ENCODE results near the gene RTTN.
"Not testable (repeated sequence)": the region's sequence is repeated elsewhere in the genome, so short reads cannot be mapped to it uniquely, and the experiment has no call there.

RTTN gene

DNA sequence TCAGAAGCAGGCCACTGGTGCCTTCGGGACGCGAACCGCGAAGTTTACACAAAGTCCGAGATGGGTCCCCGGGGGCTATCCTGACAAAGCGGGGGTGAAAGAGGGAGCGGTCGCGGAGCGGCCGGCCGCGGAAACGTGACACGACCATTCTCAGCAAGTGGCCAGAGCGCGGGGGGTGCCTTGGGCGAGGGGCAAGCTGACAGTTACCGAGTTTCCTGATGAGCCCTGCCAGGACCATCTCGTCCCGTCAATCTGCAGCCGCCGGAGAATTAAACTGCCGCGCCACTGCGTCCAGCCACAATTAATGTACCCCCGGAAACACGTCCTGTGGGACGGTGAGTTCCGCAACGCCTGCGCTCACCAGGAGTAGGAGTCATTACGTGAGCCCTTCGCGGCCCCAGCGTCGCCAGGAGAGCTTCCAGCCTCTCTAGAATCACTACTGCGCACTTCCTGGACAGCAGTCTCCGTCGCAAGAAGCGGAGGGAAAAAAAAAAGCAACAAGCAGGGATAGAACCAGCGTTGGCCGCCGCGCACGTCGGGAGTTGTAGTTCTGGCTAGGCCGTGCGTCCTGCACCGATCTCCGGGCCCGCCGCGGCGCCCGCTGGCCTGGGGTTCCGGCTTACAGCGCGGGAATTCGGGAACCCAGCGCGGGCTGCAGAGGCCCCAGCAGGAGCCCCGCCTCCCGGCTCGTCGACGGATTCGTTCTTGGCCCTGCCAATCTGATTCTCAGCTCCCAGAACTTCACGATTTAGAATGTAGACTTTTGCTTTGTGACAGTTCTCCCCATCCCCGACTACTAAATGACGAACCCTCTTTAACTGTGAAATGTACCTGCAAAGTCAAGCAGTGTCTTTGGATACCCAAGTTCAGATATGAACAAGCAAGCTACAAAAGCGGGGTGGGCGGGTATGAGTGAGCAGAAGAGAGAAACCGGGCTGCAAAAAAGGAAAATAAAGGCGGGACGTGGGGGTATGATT lies at the start of gene RTTN:
RTTN (minus strand) TSS at position 267 of the 977 bp plus-strand sequence; CDS start at position 238, 29 bp downstream.
- H3K36me3 ChIP-seq: peaks cover 4% of the 10 kb centered on the region in 3 donors
- no peaks in the 10 kb centered on the region for H3K27me3 ChIP-seq
- intact Hi-C loops (cut with DNase I; ENCODE audit: low total_unique reads): loop anchor here (5.0 kb wide), 1 partner anchor 82 kb away; the partner anchor contains the start of gene SOCS6
- H3K27ac ChIP-seq: peak within 1 kb of the TSS; percentile 91 to 93
- peak; percentile 91 to 96 for DNase-seq
- no peaks in the 10 kb centered on the region for H3K9me3 ChIP-seq
- TF ChIP-seq CTCF (IDR thresholded peaks at IDR 0.05): no peak
- H3K4me3 ChIP-seq: peak within 1 kb of the TSS; percentile 71 to 80
- H3K4me1 ChIP-seq: peaks cover 0 to 17% (median 5%) of the 10 kb centered on the region in 4 donors

DNA sequence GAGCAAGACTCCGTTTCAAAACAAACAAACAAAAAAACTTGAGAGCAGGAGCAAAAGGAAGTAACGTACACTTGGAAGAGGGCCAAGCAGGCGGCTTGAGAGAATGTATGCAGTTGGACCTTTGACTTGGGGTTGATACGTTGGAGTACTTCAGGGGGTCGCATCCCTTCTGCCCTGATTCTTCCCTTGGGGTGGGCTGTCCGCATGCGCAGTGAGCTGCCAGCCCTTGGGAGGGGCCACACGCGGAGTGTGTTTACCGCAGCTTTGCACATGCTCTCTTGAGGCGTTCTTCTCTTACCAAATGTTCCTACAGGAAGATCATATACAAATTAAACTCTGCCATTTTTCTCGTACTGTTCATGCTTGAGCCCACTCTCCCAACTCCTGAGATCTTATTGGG lies 45.3 kb upstream of the RTTN start:
- Histone ChIP-seq H3K4me3 (no peak overlapping the region), H3K9me3 (no peaks in the 10 kb centered on the region), H3K36me3 (no peaks in the 10 kb centered on the region), H3K4me1 (no peaks in the 10 kb centered on the region), H3K27me3 (no peaks in the 10 kb centered on the region), H3K27ac (no peak overlapping the region)
- DNase-seq: no peak
- intact Hi-C loops (cut with DNase I; ENCODE audit: low total_unique reads): no loop called here
- no peak for TF ChIP-seq CTCF (IDR thresholded peaks at IDR 0.05)

DNA sequence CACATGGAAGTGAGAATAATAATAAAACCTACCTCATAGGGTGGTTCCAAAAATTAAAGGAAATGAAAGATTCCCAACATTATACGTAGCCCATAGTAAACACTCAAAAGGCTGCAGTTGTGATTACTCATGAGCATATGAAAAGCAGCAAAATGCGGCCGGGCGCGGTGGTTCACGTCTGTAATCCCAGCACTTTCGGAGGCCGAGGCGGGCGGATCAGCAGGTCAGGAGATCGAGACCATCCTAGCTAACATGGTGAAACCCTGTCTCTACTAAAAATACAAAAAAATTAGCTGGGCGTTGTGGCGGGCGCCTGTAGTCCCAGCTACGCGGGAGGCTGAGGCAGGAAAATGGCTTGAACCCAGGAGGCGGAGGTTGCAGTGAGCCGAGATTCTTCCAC lies 44.4 kb upstream of the RTTN start:
- DNase-seq; H3K9me3 ChIP-seq; intact Hi-C loops (cut with DNase I; ENCODE audit: low total_unique reads); H3K36me3 ChIP-seq; H3K4me1 ChIP-seq; H3K27ac ChIP-seq; H3K4me3 ChIP-seq; H3K27me3 ChIP-seq: not testable (repeated sequence)

GRCh38 chr18:70249118-70249517 lies 43.6 kb upstream of the RTTN start:
- Histone ChIP-seq H3K9me3 (no peaks in the 10 kb centered on the region), H3K27me3 (no peaks in the 10 kb centered on the region), H3K4me3 (no peak overlapping the region), H3K4me1 (no peaks in the 10 kb centered on the region), H3K36me3 (no peaks in the 10 kb centered on the region), H3K27ac (no peak overlapping the region)
- no peak for TF ChIP-seq CTCF (IDR thresholded peaks at IDR 0.05)
- intact Hi-C loops (cut with DNase I; ENCODE audit: low total_unique reads): no loop called here
- DNase-seq: no peak

DNA sequence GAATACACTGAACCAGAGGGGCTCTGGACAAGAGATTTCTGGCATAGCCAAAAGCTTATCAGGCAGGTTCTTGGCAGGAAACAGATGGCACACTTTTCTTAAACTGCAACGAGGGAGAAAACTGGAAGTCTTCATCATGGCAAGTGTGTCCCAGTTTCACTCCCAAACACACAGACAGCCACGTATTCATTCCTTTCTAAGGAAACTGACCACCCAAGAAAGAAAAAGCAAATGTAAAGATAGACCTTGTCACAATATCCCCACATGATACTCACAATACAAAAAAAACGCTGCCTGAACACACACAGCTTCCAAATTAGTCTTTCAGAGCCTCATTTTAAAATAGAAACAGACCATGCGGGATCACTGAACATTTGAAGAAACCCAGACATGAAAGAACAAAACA lies 40.6 kb upstream of the RTTN start:
- DNase-seq: no peak
- no peak for TF ChIP-seq CTCF (IDR thresholded peaks at IDR 0.05)
- Histone ChIP-seq H3K9me3 (no peaks in the 10 kb centered on the region), H3K4me3 (no peak overlapping the region), H3K27me3 (no peaks in the 10 kb centered on the region), H3K4me1 (no peaks in the 10 kb centered on the region), H3K36me3 (no peaks in the 10 kb centered on the region), H3K27ac (no peak overlapping the region)
- intact Hi-C loops (cut with DNase I; ENCODE audit: low total_unique reads): no loop called here
